K562 (cell line): ENCODE results near the gene PNRC2. TPM values are rescaled to one million over a fixed set of nuclear protein-coding genes. Genes with fewer than 3 reads are reported as not detected.

Experiments
- ATAC-seq: fragments of 200-7000 bp; cut with Tn5 transposase; 3 replicates; pipeline ENCODE4 v1.9.1; 2020; ENCODE audit warnings: moderate library complexity
- BruUV-seq: library from RNA; stranded (reverse); fragments of 400-500 nt; replicated peaks from 2 replicates; lab custom pipeline; 2021; lab: Mats Ljungman, UMichigan
- CTCF ChIA-PET: fragments of 300-600 bp; formaldehyde crosslinking; extraction: SDS; loops from one replicate; lab custom pipeline; 2021; ENCODE audit warnings: low intra/inter-chr PET ratio; lab: Yijun Ruan, JAX
- POLR2A ChIA-PET: fragments of 300-600, 350-650 bp; sonication (Branson Sonifier 250); formaldehyde crosslinking; extraction: SDS; loops from one replicate; lab custom pipeline; 2021; ENCODE audit warnings: antibody characterized with exemption, inconsistent platforms; lab: Yijun Ruan, JAX
- DNase-seq, 4 experiments: peaks; one replicate each; pipeline versions ENCODE4 v3.0.0 to v3.0.0-alpha.2; 2011 to 2018; ENCODE audit warnings: low spot score in 3 of 4, mixed read lengths in 3 of 4; ENCODE audit errors: extremely low read depth in 1 of 4
- FAIRE-seq: peaks from 2 replicates; lab custom pipeline; 2011; peaks lifted over from hg19 to GRCh38; lab: Jason Lieb, UNC
- H2AFZ ChIP-seq: 2 replicates; pipeline ENCODE4 v1.6.0; 2011; ENCODE audit warnings: low read depth, low read length, control low read depth, inconsistent platforms
- H3K27ac ChIP-seq: fragments of 200-600 bp; 3 replicates; pipeline ENCODE4 v1.8.0; 2011; ENCODE audit warnings: low read depth, mild to moderate bottlenecking, control low read depth, inconsistent platforms, low read length, moderate library complexity, mixed read lengths; ENCODE audit errors: extremely low read depth
- H3K27me3 ChIP-seq, 2 experiments: fragments of 300-600 bp in 1 of 2; 2 replicates in 1 of 2; 3 replicates in 1 of 2; pipeline versions ENCODE4 v1.6.0 to v1.8.0; 2011; ENCODE audit warnings: inconsistent platforms in 2 of 2, low read length in 2 of 2, mild to moderate bottlenecking in 1 of 2, mixed read lengths in 1 of 2, moderate library complexity in 1 of 2; ENCODE audit not compliant: control insufficient read depth in 2 of 2, insufficient read depth in 2 of 2
- H3K36me3 ChIP-seq: fragments of 300-600 bp; 3 replicates; pipeline ENCODE4 v1.8.0; 2011; ENCODE audit warnings: mild to moderate bottlenecking, low read length, inconsistent platforms; ENCODE audit not compliant: control insufficient read depth, insufficient read depth
- H3K4me1 ChIP-seq, 2 experiments: fragments of 200-600 bp in 1 of 2; replicated peaks in 1 of 2; 2 replicates in 1 of 2; 3 replicates in 1 of 2; pipeline versions ENCODE4 v1.5.1 to v1.8.0; 2011; ENCODE audit warnings: inconsistent platforms in 2 of 2, low read length in 2 of 2, mild to moderate bottlenecking in 1 of 2, mixed read lengths in 1 of 2, moderate library complexity in 1 of 2; ENCODE audit not compliant: control insufficient read depth in 2 of 2, insufficient read depth in 2 of 2
- H3K4me2 ChIP-seq: 2 replicates; pipeline ENCODE4 v1.6.1; 2011; ENCODE audit warnings: low read length, control low read depth, inconsistent platforms, mixed read lengths; ENCODE audit not compliant: insufficient read depth
- H3K4me3 ChIP-seq: fragments of 200-600 bp; sonication (generic), shearing (Covaris generic); 2 replicates; pipeline ENCODE4 v1.5.1; 2016; ENCODE audit warnings: control low read depth, inconsistent platforms
- H3K79me2 ChIP-seq: fragments of 200-600 bp; 3 replicates; pipeline ENCODE4 v1.8.0; 2011; ENCODE audit warnings: low read length, inconsistent platforms; ENCODE audit not compliant: control insufficient read depth, insufficient read depth
- H3K9ac ChIP-seq, 2 experiments: 2 replicates each; pipeline versions ENCODE4 v1.6.0 to v1.6.1; 2011; ENCODE audit warnings: low read depth in 2 of 2, low read length in 2 of 2, control low read depth in 1 of 2, inconsistent platforms in 1 of 2, mild to moderate bottlenecking in 1 of 2, mixed read lengths in 1 of 2; ENCODE audit not compliant: insufficient read depth in 1 of 2
- H3K9me1 ChIP-seq: one replicate; pipeline ENCODE4 v1.6.0; 2011; ENCODE audit warnings: inconsistent platforms, mild to moderate bottlenecking, low read length, moderate library complexity; ENCODE audit not compliant: control insufficient read depth, insufficient read depth
- H3K9me3 ChIP-seq: replicated peaks from 2 replicates; pipeline ENCODE4 v1.5.1; 2011; ENCODE audit warnings: low read depth, low read length, inconsistent platforms; ENCODE audit not compliant: control insufficient read depth, insufficient read depth
- H4K20me1 ChIP-seq: replicated peaks from 2 replicates; pipeline ENCODE4 v1.6.1; 2011; ENCODE audit warnings: low read length, inconsistent platforms, mixed read lengths; ENCODE audit not compliant: control insufficient read depth, insufficient read depth
- FOXP4 ChIP-seq: sonication (generic); formaldehyde crosslinking; IDR thresholded peaks from 2 replicates; pipeline ENCODE4 v1.8.0; 2022; ENCODE audit warnings: mild to moderate bottlenecking, missing genetic modification reagents, borderline replicate concordance
- GTF2F1 ChIP-seq: IDR thresholded peaks from 2 replicates; pipeline ENCODE4 v1.6.1; 2011; ENCODE audit warnings: low read depth, low read length, improper control_type of control experiment
- HDAC8 ChIP-seq: fragments of 450-650 bp; IDR thresholded peaks from 2 replicates; pipeline ENCODE4 v1.6.1; 2016; ENCODE audit warnings: mild to moderate bottlenecking, missing genetic modification characterization, moderate library complexity, missing compliant biosample characterization
- HMG20A ChIP-seq: fragments of 450-650 bp; formaldehyde crosslinking; conservative IDR thresholded peaks from 2 replicates; pipeline ENCODE4 v1.4.0; 2020; ENCODE audit warnings: mild to moderate bottlenecking, mixed read lengths
- JUNB ChIP-seq: fragments of 450-650 bp; formaldehyde crosslinking; conservative IDR thresholded peaks from 2 replicates; pipeline ENCODE4 v1.4.0; 2020; ENCODE audit warnings: mild to moderate bottlenecking
- KLF13 ChIP-seq: fragments of 450-650 bp; IDR thresholded peaks from 2 replicates; pipeline ENCODE4 v1.6.1; 2016; ENCODE audit warnings: missing genetic modification characterization, low read depth, mild to moderate bottlenecking, missing compliant biosample characterization, moderate library complexity, borderline replicate concordance
- MAFK ChIP-seq: IDR thresholded peaks from 2 replicates; pipeline ENCODE4 v1.6.1; 2011; ENCODE audit warnings: low read length, improper control_type of control experiment
- MAZ ChIP-seq, 2 experiments: fragments of 450-650 bp in 1 of 2; sonication (generic) in 1 of 2; formaldehyde crosslinking; IDR thresholded peaks in 1 of 2; conservative IDR thresholded peaks in 1 of 2; 2 replicates each; pipeline versions ENCODE4 v1.4.0 to v1.5.0; 2020; ENCODE audit warnings: mild to moderate bottlenecking in 1 of 2, missing genetic modification reagents in 1 of 2
- MCM5 ChIP-seq: fragments of 450-650 bp; IDR thresholded peaks from 2 replicates; pipeline ENCODE4 v1.6.1; 2016; ENCODE audit warnings: low read depth
- MED1 ChIP-seq: sonication (generic); formaldehyde crosslinking; IDR thresholded peaks from 2 replicates; pipeline ENCODE4 v1.8.1; 2023; ENCODE audit warnings: missing genetic modification reagents, borderline replicate concordance
- MYC ChIP-seq, 2 experiments: fragments of 250-450 bp in 1 of 2; sonication (Bioruptor Pico) in 1 of 2; IDR thresholded peaks; 2 replicates each; pipeline versions ENCODE4 v1.5.1 to v1.6.1; 2012 to 2021; ENCODE audit warnings: low read depth in 2 of 2, borderline replicate concordance in 1 of 2, improper control_type of control experiment in 1 of 2, low read length in 1 of 2, mild to moderate bottlenecking in 1 of 2, moderate library complexity in 1 of 2
- POU5F1 ChIP-seq: fragments of 150-350 bp; IDR thresholded peaks from 2 replicates; pipeline ENCODE4 v1.6.1; 2014; ENCODE audit warnings: borderline replicate concordance, low read length, low read depth, mild to moderate bottlenecking; ENCODE audit not compliant: partially characterized antibody
- SFPQ ChIP-seq: fragments of 200-400 bp; formaldehyde crosslinking; IDR thresholded peaks from 2 replicates; pipeline ENCODE4 v1.6.1; 2017; ENCODE audit warnings: mild to moderate bottlenecking, low read depth, low read length, moderate library complexity
- THRA ChIP-seq: fragments of 450-650 bp; IDR thresholded peaks from 2 replicates; pipeline ENCODE4 v1.6.1; 2017; ENCODE audit warnings: mild to moderate bottlenecking, moderate library complexity
- ZNF134 ChIP-seq: fragments of 250-450 bp; sonication (Bioruptor Pico); conservative IDR thresholded peaks from 2 replicates; pipeline ENCODE4 v1.4.0; 2020
- ZNF175 ChIP-seq: fragments of 200-800 bp; sonication (Bioruptor generic); IDR thresholded peaks from 2 replicates; pipeline ENCODE4 v1.6.1; 2016; ENCODE audit warnings: low read depth, mild to moderate bottlenecking, missing genetic modification characterization, missing compliant biosample characterization
- ZNF583 ChIP-seq: fragments of 250-450 bp; sonication (Bioruptor Pico); IDR thresholded peaks from 2 replicates; pipeline ENCODE4 v1.4.0; 2020
- WGBS: fragments of 100-300 bp; shearing (Covaris generic); methylation state at CpG from one replicate; pipeline ENCODE4 v1.1.6; 2016; ENCODE audit warnings: low coverage, mixed read lengths; ENCODE audit not compliant: insufficient coverage; ENCODE audit errors: missing lambda C conversion rate; 5-methylcytosine and 5-hydroxymethylcytosine counted together
- in situ Hi-C: fragments of 300-500 bp; cut with MboI; formaldehyde crosslinking; loops from 4 replicates; pipeline ENCODE4 v1.15.0; 2018; ENCODE audit warnings: inconsistent platforms, mixed read lengths
- intact Hi-C: fragments of 100-400 bp; cut with micrococcal nuclease; formaldehyde crosslinking; loops from 2 replicates; pipeline ENCODE4 v1.14.2; 2022
- polyA plus RNA-seq, 8 experiments: library from polyadenylated mRNA; depleted of rRNA in 4 of 8; stranded (reverse) in 5 of 8; unstranded in 3 of 8; fragments of >200 nt; fragmentation: Nextera tagmentation in 2 of 8; fragmentation: Illumina TruSeq in 1 of 8; extraction: Ambion mirVana in 2 of 8; extraction: Trizol in 1 of 8; gene quantifications; 2 replicates each; pipeline versions ENCODE4 v1.2.1 to v1.2.3, GENCODE V29; 2011 to 2014; ENCODE audit warnings: inconsistent platforms in 1 of 8, missing spikeins in 1 of 8
- total RNA-seq, 7 experiments: library from RNA; depleted of rRNA in 6 of 7; stranded (reverse); fragments of >200 nt in 6 of 7; fragmentation: Illumina TruSeq in 2 of 7; extraction: Trizol in 2 of 7; gene quantifications; 2 replicates each; pipeline versions ENCODE4 v1.2.1 to v1.2.3, GENCODE V29; 2011 to 2021; ENCODE audit warnings: low replicate concordance in 1 of 7

PNRC2 gene
- total and polyA plus RNA-seq, 9 of the 15 experiments (the other 6 are each of a cell fraction or from before 2014, with no cell fraction given) = 127 to 303 (median 203) TPM

GRCh38 chr1:23980728-23981070 lies 21.1 kb downstream of the PNRC2 start:
- BruUV-seq = TSS peak; percentile 100
- TF ChIP-seq ZNF583 (CRISPR knock-in tag) = no peak
- TF ChIP-seq ZNF175 (CRISPR knock-in tag) = no peak
- TF ChIP-seq MYC (IDR thresholded peaks at IDR 0.05; ENCODE audit: low read depth, low read length) = no peak
- no peak for TF ChIP-seq MYC (CRISPR knock-in tag; IDR thresholded peaks at IDR 0.05; ENCODE audit: borderline replicate concordance, low read depth)
- TF ChIP-seq KLF13 (tag) = no peak
- TF ChIP-seq SFPQ = no peak
- TF ChIP-seq HMG20A (CRISPR knock-in tag) = no peak
- TF ChIP-seq ZNF134 (CRISPR knock-in tag) = no peak
- TF ChIP-seq MAFK = peak; percentile 3; the same call in 1 of the 2 replicates
- no peak for TF ChIP-seq FOXP4 (CRISPR knock-in tag)
- TF ChIP-seq HDAC8 (tag) = peak; percentile 48; the same call in 1 of the 2 replicates
- no peak for TF ChIP-seq MAZ (CRISPR knock-in tag; conservative IDR thresholded peaks at IDR 0.05 in 1 of 2, IDR thresholded peaks at IDR 0.05 in 1 of 2)
- no peak for TF ChIP-seq JUNB (CRISPR knock-in tag)
- no peak for TF ChIP-seq GTF2F1
- no peak for TF ChIP-seq POU5F1
- no peak for TF ChIP-seq THRA
- TF ChIP-seq MCM5 = no peak
- TF ChIP-seq MED1 (CRISPR knock-in tag) = no peak

More at GRCh38 chr1:23980728-23981070, 21.1 kb downstream of the PNRC2 start:
- ATAC-seq (peak; percentile 25), DNase-seq (peak; percentile 46 to 73 (median 60)), FAIRE-seq (no peak)
- H3K79me2 ChIP-seq = peaks cover 49% of the 10 kb centered on the region
- peak overlapping the region; percentile 86 to 99 for H3K9ac ChIP-seq
- in situ Hi-C loops (no loop called here), intact Hi-C loops (loop anchor here (1.0 kb wide), 1 partner anchor 21 kb away; the partner anchor contains the start of gene PNRC2)
- peak overlapping the region; percentile 87 for H3K4me3 ChIP-seq
- H4K20me1 ChIP-seq = peaks cover 32% of the 10 kb centered on the region
- no peaks in the 10 kb centered on the region for H3K9me1 ChIP-seq
- peaks cover 37% of the 10 kb centered on the region for H3K36me3 ChIP-seq
- no peaks in the 10 kb centered on the region for H3K27me3 ChIP-seq
- peak overlapping the region; percentile 96 for H3K4me2 ChIP-seq
- peaks cover 12 to 20% of the 10 kb centered on the region in 2 experiments for H3K4me1 ChIP-seq
- H3K27ac ChIP-seq = peak overlapping the region; percentile 97
- WGBS = 32% methylated on average over 6 of the region's 6 CpGs
- H2AFZ ChIP-seq = peak overlapping the region; percentile 96
- ChIA-PET CTCF (no interaction called here), POLR2A (interaction anchor here (0.6 to 2.4 kb wide), 17 partner anchors 8 to 457 kb away, joined by 3 to 23 read pairs (median 4); partner anchors contain the start of gene PNRC2)
- no peaks in the 10 kb centered on the region for H3K9me3 ChIP-seq
